Activated CD8-positive, alpha-beta memory T cell treated with anti-CD3 and anti-CD28 coated beads for 24 hours (primary cell): ENCODE results near the gene UNC50.

Source experiments
- DNase-seq: peaks from one replicate; pipeline ENCODE4 v3.0.0-alpha.2; 2020

UNC50 gene

GRCh38 chr2:98608116-98608961, at the start of gene UNC50, which contains the start of gene COA5:
Gene UNC50, plus strand, starts transcription at chr2:98608589. Its CDS starts 1,171 bp downstream, at chr2:98609760.
Gene COA5, minus strand, starts transcription at chr2:98608512. Its CDS starts 107 bp downstream, at chr2:98608405.
- DNase-seq = peak; percentile 96

- DNase-seq = no peak
Observed at GRCh38 chr2:98558852-98559530, 49.4 kb upstream of the UNC50 start.

- no peak for DNase-seq
Observed at GRCh38 chr2:98559581-98559980, 48.8 kb upstream of the UNC50 start.

DNA sequence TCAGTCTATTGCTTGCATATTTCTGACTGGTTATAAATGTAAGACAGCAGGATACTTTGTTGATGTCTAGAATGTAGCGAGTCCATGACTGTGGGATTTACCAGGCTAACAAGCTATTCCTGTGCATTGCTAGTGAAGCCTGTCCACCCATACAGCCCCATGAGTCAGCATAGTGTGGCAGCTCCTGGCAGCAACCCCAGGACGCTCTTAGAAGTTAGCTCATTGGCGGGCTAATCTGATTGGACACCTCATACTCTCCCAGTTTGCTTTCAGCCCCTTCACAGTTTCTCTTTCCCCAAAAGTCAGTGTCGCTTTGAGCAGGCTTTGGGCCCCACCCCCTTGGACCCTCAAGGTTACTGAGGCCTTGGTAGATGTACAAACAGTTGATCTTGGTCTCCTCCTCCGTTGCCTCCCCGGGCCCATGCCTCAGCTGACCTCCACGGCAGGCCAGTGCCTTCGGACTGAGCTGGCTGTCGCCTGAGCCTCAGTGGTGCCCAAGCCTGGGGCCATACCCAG, 48.1 kb upstream of the UNC50 start:
- DNase-seq = no peak

DNA sequence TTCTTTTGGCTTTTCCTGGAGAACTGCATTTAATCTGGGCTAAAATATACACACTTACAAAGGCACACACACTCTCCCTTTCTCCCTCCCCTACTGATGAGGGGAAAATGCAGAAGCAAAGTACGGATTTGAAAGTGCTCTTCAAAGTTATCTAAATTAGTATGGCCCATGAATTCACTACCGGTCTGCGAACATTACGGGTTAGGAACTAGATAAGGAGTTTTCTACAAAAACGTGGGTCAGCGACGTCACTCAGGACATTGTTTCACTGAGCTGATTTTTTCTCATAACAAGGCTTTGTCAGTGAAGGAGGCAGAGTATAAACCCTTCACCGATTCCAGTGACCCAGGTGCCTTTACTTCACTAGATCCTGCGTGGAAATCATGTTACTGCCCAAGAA, 47.4 kb upstream of the UNC50 start:
- no peak for DNase-seq

- DNase-seq = no peak
Observed at GRCh38 chr2:98561902-98562695, 46.3 kb upstream of the UNC50 start.

DNA sequence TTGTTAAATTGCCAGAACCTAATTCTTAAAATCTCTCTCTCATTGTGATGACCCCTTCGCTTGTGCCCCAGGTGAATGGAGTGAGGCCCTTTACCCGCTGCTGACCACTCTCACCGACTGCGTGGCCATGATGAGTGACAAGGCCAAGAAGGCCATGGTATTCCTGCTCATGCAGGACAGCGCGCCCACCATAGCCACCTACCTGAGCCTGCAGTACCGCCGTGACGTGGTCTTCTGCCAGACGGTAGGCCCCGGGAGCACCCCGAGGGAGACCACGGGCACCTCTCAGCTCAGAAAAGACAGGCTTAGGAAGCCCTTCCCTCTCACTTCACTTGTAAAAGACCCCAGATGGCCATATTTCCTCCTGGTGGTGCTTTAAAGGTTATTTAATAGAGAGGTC, 45.0 kb upstream of the UNC50 start:
- no peak for DNase-seq

- no peak for DNase-seq
Observed at GRCh38 chr2:98564541-98565132, 43.8 kb upstream of the UNC50 start.

DNA sequence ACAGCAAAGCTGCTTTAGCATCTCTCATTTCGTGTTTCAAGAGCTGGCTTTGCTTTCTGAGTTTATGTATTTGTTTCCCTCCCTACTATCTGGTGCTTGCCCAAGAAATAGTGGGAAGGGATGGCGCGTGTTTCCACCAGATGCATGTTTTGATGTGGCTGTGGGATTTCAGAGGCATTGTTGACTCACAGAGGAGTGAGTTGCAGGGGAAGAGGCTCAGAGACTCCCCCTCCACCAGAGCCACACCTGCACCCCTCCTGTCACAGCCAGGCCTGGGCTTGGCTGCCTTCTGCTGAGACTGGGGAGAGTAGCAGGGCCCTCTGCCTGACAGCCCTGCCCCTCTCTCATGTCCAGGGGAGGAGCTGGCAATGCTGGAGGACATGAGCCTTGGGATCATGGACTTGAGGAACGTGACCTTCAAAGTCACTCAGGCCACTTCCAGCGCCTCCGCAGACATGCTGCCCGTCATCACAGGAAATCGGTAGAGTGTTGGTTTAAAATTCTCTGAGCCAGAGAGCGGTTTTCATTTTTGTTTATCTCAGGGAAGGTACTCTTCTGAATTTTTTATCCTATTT, 43.0 kb upstream of the UNC50 start:
- DNase-seq = no peak

- no peak for DNase-seq
Observed at GRCh38 chr2:98565941-98566340, 42.4 kb upstream of the UNC50 start.

DNA sequence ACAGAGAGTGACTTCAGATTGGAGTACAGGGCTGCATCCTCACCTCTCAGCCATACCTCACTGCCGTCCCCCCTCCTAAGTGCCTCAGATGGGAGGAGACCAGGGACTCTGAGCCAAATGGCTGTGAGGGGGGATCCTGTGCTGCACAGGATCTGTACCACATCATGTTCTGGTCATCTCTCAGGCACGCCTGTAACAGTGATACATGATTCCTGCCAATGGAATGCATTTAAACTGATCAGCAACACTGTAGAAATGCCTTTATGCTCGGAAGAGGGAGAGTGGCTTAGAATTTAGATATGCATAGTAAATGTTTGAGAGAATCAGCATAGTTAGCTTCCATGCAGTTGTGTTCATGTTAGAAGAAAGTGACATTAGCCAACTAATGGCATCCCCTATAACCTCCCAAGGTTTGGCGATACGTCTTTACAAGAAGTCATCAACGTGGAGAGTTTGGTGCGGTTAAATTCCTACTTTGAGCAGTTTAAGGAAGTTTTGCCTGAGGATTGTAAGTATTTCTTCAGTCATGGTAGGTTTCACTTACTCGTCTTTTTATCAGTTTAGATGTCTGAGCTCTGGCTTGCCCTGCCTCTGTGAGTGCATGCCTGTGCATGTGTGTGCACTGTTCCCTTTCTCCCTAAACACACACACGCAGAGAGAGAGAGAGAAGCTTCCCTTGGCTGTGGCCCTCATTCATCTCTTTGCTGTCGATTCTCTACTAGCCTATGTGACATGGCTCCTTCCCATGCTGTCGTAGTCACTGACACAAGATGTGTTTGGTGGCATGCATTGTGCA, 40.0 kb upstream of the UNC50 start:
- no peak for DNase-seq

- peak; percentile 91 for DNase-seq
Observed at GRCh38 chr2:98569197-98569793, 39.1 kb upstream of the UNC50 start.

- no peak for DNase-seq
Observed at GRCh38 chr2:98569915-98570314, 38.5 kb upstream of the UNC50 start.

- DNase-seq = no peak
Observed at GRCh38 chr2:98570356-98570755, 38.0 kb upstream of the UNC50 start.

- DNase-seq = no peak
Observed at GRCh38 chr2:98571121-98571701, 37.2 kb upstream of the UNC50 start.

DNA sequence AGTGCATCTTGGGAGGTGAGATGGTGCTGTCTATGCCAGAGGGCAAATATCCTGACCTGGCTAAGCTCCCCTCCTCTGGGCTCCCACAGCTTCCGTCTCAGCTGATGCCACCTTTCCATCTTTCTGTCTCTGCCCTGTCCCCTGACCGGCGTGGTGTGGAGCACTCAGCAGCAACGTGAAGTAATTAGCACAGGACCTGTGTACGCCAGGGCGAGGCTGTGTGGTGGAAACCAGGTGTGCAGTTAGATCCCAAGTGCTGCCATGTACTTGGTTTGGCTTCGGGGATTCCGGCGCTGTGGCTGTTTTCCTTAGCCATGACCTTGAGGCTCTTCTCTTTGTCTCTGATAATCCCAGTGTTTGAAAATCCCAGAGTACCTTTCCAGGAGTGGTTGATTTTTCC, 36.6 kb upstream of the UNC50 start:
- no peak for DNase-seq

- no peak for DNase-seq
Observed at GRCh38 chr2:98572211-98572610, 36.2 kb upstream of the UNC50 start.

GRCh38 chr2:98572676-98573075, 35.7 kb upstream of the UNC50 start:
- DNase-seq = no peak

GRCh38 chr2:98573426-98573825, 35.0 kb upstream of the UNC50 start:
- DNase-seq = no peak

GRCh38 chr2:98576666-98577312, 31.6 kb upstream of the UNC50 start:
- DNase-seq = no peak
